GM18505 (cell line): ENCODE results near the gene TEX261.

Source experiments
- ATAC-seq: cut with Tn5 transposase; IDR thresholded peaks from one replicate; pipeline ENCODE4 v1.9.1; 2021; ENCODE audit not compliant: unreplicated experiment
- POLR2A ChIP-seq: IDR thresholded peaks from 4 replicates; pipeline ENCODE4 v1.6.1; 2011; ENCODE audit warnings: borderline replicate concordance; ENCODE audit not compliant: insufficient read depth, insufficient read length; ENCODE audit errors: extremely low read depth

Gene TEX261

DNA sequence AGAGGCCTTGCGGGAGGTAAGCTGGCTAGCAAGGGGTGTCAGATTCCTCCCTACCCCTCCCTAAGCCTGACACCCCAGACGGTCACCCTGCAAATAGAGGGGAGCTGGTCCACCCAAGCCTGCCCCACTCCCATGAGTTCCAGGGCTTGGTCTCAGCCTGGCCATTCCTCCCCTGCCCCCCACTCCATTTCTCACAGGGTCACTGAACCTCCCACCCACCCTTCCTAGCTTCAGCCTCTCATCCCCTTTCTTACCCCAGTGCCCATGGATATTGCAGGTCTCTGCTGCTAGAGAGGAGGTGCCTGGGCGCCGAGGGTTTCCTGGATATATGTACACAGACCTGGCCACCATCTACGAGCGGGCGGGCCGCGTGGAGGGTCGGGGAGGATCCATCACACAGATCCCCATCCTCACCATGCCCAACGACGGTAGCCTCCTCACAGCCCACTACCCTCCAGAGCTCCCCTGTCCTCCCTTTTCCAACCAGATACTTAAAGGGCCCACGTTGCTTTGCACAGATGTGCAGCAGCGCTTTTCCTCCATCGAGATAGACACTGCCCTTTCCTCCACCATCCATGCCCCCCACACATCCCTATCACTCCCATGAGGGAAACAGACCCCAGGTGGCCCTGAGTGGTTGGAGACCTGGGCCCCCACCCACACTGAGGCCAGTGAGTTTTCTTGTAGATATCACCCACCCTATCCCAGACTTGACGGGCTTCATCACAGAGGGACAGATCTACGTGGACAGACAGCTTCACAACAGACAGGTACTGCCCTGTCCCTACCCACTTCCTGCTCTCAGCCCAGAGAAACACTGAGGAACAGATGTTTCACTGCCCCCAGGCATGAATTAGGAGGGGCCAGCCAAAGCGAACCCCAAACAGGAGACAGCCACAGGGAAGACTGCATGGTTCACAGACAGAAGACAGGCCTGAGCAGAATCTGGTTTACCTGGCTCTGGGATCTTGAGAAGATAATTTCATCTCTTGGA lies 31.5 kb downstream of the TEX261 start:
- ATAC-seq, result no peak
- no peak for TF ChIP-seq POLR2A

GRCh38 chr2:70962211-70962884 lies 32.3 kb downstream of the TEX261 start:
- no peak for TF ChIP-seq POLR2A
- no peak for ATAC-seq

DNA sequence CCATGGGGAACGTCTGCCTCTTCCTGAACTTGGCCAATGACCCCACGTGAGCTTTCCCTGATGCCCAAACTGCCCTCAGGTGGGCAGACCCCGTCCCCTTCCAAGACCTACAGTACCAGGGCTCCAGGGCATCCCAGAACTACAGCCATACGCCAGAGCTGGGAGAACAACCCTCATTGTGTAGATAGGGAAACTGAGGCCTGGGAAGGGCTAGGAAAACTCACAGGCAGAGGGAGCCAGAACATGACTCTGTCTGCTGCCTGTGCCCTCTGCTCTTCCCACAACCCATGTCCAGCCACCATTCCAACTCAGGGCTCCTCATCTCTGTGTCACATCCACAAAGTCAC lies 33.1 kb downstream of the TEX261 start:
- TF ChIP-seq POLR2A, result no peak
- ATAC-seq, result no peak

- TF ChIP-seq POLR2A, result no peak
- ATAC-seq, result no peak
Measured at GRCh38 chr2:70960833-70961647, 33.6 kb downstream of the TEX261 start.

- ATAC-seq, result no peak
- no peak for TF ChIP-seq POLR2A
Measured at GRCh38 chr2:70959851-70960832, 34.5 kb downstream of the TEX261 start.

DNA sequence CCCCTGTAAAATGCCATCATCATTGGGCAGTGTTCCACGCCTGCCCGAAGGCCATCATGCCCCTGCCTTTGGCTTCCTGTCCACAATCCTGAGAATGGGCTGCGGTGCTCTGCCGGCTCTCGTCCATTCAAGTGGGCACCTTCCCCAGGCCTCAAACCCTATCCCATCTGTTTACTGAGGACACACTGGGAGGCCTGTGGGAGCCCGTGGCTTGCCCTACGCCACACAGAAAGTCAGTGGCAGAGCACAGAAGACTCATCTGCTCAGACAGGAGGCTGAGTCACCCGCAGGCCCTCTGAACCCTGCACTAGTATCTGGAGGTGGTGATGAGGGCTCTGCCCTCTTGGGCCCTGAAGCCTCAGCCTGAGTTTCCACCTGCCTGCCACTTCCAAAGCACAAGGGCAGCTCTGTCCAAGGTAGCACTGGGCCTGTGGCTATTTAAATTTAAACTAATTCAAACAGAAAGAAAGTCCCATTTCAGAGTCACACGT lies 35.4 kb downstream of the TEX261 start:
- no peak for ATAC-seq

DNA sequence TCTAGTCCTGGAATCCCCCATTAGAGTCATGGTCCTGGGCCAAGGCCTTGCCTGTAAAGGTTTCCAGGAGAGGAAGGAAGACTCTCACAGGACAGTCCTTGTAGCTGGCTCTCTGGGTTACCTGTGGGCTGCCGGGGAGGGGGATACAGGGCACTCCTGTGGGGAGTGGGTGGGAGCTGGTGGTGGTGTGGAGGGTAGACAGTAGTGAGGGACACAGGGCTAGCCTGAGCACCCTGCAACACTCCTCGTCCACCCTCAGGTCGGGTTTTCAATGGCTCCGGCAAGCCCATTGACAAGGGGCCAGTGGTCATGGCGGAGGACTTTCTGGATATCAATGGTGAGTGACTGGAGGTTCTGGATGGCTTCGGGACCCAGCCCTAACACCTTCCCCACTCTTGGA lies 35.9 kb downstream of the TEX261 start:
- ATAC-seq, result no peak
- TF ChIP-seq POLR2A, result no peak

More for the DNA sequence above, 35.4 kb downstream of the TEX261 start:
- no peak for TF ChIP-seq POLR2A

DNA sequence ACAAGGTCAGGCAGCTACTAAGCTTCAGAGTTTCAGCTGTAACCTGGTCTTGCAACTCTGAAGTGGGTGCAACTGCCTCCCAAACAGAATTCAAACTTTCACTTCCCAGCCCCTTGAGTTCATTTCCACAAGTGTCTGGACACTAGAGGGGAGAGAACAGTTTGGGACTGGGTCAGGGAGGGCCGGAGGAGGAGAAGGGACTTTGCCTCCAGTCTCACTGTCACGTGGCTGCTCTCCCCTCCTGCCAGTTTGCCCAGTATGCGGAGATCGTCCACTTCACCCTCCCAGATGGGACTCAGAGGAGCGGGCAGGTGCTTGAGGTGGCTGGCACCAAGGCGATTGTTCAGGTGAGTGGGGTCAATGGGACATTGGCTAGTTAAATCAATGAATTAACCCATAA lies 36.9 kb downstream of the TEX261 start:
- ATAC-seq, result no peak
- no peak for TF ChIP-seq POLR2A

DNA sequence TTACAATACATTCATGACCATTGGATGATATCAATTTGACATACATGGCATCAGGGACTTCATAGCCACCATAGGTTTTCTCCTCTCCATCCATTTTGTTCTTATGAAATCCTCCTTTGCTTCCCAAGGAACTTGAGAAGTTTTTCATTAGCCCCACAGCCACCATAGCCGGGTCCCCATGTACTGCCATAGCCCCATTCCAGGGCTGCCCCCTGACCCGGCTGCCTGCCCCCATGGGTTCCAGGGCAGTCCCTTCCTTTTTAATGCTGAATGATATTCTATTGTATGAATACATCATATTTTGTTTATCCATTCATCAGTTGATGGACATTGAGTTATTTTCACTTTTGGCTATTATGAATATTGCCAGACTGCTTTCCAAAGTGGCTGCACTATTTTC lies 38.5 kb downstream of the TEX261 start:
- no peak for TF ChIP-seq POLR2A
- ATAC-seq, result no peak

DNA sequence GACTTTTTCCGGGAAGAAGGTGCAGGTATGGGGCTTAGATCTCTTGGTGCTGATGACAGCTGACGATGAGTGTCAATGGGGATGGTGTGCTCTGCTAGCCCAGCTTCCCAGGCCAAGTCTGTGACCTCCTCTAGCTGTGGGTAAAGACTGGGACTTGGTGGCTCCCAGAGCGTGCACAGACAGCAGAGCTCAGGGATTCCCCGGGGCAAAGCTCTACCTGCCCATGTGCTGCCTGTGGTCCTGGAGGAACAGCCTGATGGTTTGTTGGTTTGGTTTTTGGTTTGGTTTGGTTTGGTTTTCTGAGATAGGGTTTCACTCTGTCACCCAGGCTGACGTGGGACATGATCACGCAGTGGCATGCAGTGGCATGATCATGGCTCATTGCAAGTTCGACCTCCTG lies 39.8 kb downstream of the TEX261 start:
- TF ChIP-seq POLR2A, result no peak
- ATAC-seq, result no peak

DNA sequence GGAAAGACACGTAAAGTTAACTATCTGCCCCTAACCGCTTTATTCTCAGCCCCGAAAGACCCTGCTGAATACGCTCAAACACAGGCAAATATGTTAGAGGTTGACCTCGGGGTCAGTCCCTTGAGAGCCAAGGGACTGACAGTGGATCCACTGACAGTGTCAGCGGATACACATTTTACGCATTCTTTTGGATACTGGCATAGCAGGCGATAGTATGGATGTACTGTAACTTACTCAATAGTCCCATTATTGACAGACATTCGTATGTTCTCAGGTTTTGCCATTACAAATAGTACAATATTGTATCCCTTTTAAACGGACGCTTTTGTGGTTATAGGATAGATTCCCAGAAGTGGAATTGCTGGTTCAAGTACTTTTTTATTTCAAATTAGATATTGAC lies 45.6 kb downstream of the TEX261 start:
- no peak for TF ChIP-seq POLR2A
- no peak for ATAC-seq
